ENCODE data around the gene KCNK16.

The KCNK16 gene

DNA sequence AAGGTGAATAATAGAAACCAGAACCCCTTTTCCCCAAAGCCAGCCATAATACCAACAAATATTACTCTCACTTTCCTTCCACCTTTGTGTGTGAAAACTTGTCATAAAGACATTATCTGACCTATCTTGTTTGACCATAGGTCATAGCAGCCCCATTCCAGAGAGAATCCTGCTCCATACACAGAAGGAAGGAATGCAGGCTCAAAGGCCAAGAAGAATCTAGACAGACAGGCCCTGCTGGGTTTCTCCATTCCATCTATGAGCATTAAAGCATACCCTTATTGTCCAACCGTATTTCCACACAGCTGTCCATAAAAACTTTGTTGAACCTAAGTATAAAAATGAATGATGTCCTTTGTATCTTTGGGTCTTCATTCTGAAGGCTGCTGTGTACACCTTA lies 52.5 kb downstream of the KCNK16 start:
- DNase-seq = no peak

GRCh38 chr6:39268721-39269120 lies 53.8 kb downstream of the KCNK16 start:
- no peak for DNase-seq

DNA sequence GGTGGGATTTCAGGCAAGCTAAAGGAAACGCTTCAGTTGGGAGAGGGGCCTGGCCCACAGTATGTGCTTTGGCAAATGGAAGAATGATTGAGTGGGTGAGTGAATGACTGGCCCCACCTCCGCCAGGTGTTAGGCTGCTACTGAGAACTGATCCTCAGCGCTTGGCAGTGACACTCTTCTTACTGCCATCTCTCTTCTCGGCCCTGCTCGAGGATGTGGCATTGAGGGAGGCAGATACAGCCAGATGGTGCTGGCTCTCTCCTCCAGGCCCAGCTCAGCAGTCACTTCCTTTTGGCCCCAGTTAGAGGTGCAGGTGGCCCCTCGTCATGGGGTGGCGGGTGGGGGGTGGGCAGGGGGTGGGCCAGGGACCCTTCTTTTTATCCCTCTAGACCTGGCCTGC lies 54.3 kb downstream of the KCNK16 start:
- no peak for DNase-seq

GRCh38 chr6:39266782-39267355 lies 55.6 kb downstream of the KCNK16 start:
- DNase-seq = no peak

- DNase-seq = no peak
Observed at GRCh38 chr6:39266375-39266774, 56.1 kb downstream of the KCNK16 start.
